Activated CD4-positive, alpha-beta T cell treated with anti-CD3 and anti-CD28 coated beads for 36 hours (primary cell): ENCODE data around the gene TEX38. TPM values are rescaled to one million over a fixed set of nuclear protein-coding genes. Genes with fewer than 3 reads are reported as not detected.

Source experiments
- ATAC-seq: fragments of 200-7000 bp; cut with Tn5 transposase; one replicate; pipeline ENCODE4 v1.10.0; 2021; ENCODE audit warnings: mild to moderate bottlenecking, moderate library complexity
- CTCF ChIA-PET: fragments of 350-600 bp; sonication (Branson Sonifier 250); formaldehyde crosslinking; loops from one replicate; lab custom pipeline; 2021; ENCODE audit warnings: antibody characterized with exemption; lab: Charles Lee
- POLR2A ChIA-PET: fragments of 350-600 bp; sonication (Branson Sonifier 250); formaldehyde crosslinking; loops from one replicate; lab custom pipeline; 2021; ENCODE audit warnings: antibody characterized with exemption, inconsistent platforms; lab: Charles Lee
- DNase-seq: peaks from one replicate; pipeline ENCODE4 v3.0.0-alpha.2; 2020
- H3K27ac Mint-ChIP-seq: one replicate; pipeline ENCODE4 v1.8.0; 2021; ENCODE audit warnings: mixed read lengths
- H3K27me3 Mint-ChIP-seq: one replicate; pipeline ENCODE4 v1.8.0; 2021; ENCODE audit warnings: mixed read lengths
- H3K36me3 Mint-ChIP-seq: one replicate; pipeline ENCODE4 v1.8.0; 2021; ENCODE audit warnings: low read depth, mixed read lengths
- H3K4me1 Mint-ChIP-seq: one replicate; pipeline ENCODE4 v1.8.0; 2021; ENCODE audit warnings: mixed read lengths
- H3K4me3 Mint-ChIP-seq: one replicate; pipeline ENCODE4 v1.8.0; 2021; ENCODE audit warnings: mild to moderate bottlenecking, moderate library complexity, mixed read lengths
- H3K9me3 Mint-ChIP-seq: one replicate; pipeline ENCODE4 v1.8.0; 2021; ENCODE audit warnings: low read depth, mixed read lengths
- intact Hi-C, 2 experiments: fragments of 100-400 bp; cut with DNase I in 1 of 2; cut with micrococcal nuclease in 1 of 2; formaldehyde crosslinking; loops; one replicate each; pipeline versions ENCODE4 v1.14.2 to v1.15.1; 2022 to 2024; cut with DNase I, micrococcal nuclease
- total RNA-seq, 2 experiments: library from RNA; stranded (reverse); gene quantifications; one replicate each; pipeline ENCODE4 v1.2.3, GENCODE V29; 2021

Gene TEX38
- total RNA-seq: under 1 TPM in 1 of 2 experiments, not detected in 1; 0.18 TPM

DNA sequence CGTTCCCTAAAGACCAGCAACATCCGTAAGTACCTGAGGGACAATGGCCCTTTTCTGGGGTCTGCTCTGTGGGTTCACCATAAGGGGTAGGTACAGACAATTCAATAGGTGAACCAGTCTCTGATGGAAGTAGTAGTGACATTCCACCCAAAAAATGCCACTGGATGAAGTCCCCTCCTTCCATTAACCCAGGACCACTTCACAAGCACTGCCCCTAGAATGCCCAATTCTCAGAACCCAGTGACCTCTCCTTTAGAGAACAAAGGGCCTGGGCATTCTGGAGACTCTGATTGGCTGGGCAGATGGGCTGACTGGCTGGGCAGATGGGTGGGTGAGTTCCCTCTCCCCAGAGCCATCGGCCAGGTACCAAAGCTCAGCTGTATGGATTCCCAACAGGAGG, at the start of gene TEX38:
Gene TEX38, plus strand, starts transcription at position 301 of the 400 bp plus-strand sequence. Its CDS starts 81 bp downstream, at position 382.
- Mint-ChIP-seq H3K4me3 (no peak within 1 kb of the TSS), H3K4me1 (peaks cover 32% of the 10 kb centered on the region), H3K9me3 (no peaks in the 10 kb centered on the region), H3K27ac (no peak within 1 kb of the TSS), H3K36me3 (peaks cover 7% of the 10 kb centered on the region), H3K27me3 (no peaks in the 10 kb centered on the region)
- intact Hi-C loops: no loop called here
- ChIA-PET CTCF (interaction anchor here (0.6 to 1.1 kb wide), 2 partner anchors 16 to 413 kb away, joined by 3 read pairs; no protein-coding TSS in a partner anchor), POLR2A (no interaction called here)
- DNase-seq: no peak
- ATAC-seq: no peak

DNA sequence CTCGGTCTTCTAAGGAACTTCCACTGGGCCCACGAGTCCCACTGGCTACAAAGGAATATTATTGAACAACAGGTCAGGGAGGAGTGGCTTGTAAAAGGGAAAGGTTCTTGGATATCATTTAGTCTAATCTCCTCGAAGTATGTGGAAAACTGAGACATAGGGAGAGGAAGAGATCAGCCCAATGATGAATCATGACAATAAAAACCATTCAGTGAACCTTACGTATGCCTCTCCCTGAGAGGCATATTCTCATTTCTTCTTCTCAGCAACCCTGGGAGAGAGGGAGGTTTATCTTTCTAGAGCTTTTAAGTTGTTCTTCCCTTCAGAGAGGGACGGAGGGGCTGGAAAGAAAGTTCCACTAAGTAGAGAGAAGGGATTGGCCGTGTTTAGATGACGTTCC, 49.7 kb upstream of the TEX38 start:
- CTCF ChIA-PET: interaction anchor here (0.6 to 1.4 kb wide), 2 partner anchors 8 to 103 kb away, joined by 3 to 5 read pairs; no protein-coding TSS in a partner anchor
- H3K36me3 Mint-ChIP-seq: no peaks in the 10 kb centered on the region
- no peak overlapping the region for H3K27ac Mint-ChIP-seq
- no peak for ATAC-seq
- intact Hi-C loops: no loop called here
- H3K9me3 Mint-ChIP-seq: no peaks in the 10 kb centered on the region
- POLR2A ChIA-PET: no interaction called here
- H3K4me1 Mint-ChIP-seq: peaks cover 5% of the 10 kb centered on the region
- no peaks in the 10 kb centered on the region for H3K27me3 Mint-ChIP-seq
- no peak overlapping the region for H3K4me3 Mint-ChIP-seq
- DNase-seq: no peak

DNA sequence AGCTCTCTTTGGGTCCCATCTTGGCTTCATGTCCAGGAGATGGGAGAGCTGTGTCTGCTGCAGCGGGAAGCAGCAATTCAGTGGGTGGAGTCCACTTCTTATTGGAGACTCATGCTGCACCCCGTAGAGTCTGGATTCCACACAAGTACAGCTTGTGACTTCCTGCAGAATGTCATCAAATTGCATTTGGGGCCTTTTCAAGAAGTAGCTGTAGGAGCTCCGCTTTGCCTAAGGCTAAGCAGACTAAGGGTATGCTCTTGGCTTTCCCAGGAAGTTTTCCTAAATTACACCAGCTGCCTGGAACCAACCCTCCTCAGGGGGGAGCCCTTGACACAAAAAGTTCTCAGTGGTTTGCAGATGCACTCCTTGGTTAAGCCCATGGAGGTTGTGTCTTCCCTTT, 49.3 kb upstream of the TEX38 start:
- H3K4me1 Mint-ChIP-seq: peaks cover 1% of the 10 kb centered on the region
- no peak overlapping the region for H3K4me3 Mint-ChIP-seq
- H3K27me3 Mint-ChIP-seq: no peaks in the 10 kb centered on the region
- DNase-seq: peak; percentile 40
- ChIA-PET POLR2A (no interaction called here), CTCF (interaction anchor here (0.6 to 1.4 kb wide), 2 partner anchors 9 to 103 kb away, joined by 3 to 5 read pairs; no protein-coding TSS in a partner anchor)
- no peaks in the 10 kb centered on the region for H3K9me3 Mint-ChIP-seq
- no peak for ATAC-seq
- no peaks in the 10 kb centered on the region for H3K36me3 Mint-ChIP-seq
- intact Hi-C loops: no loop called here
- H3K27ac Mint-ChIP-seq: no peak overlapping the region

DNA sequence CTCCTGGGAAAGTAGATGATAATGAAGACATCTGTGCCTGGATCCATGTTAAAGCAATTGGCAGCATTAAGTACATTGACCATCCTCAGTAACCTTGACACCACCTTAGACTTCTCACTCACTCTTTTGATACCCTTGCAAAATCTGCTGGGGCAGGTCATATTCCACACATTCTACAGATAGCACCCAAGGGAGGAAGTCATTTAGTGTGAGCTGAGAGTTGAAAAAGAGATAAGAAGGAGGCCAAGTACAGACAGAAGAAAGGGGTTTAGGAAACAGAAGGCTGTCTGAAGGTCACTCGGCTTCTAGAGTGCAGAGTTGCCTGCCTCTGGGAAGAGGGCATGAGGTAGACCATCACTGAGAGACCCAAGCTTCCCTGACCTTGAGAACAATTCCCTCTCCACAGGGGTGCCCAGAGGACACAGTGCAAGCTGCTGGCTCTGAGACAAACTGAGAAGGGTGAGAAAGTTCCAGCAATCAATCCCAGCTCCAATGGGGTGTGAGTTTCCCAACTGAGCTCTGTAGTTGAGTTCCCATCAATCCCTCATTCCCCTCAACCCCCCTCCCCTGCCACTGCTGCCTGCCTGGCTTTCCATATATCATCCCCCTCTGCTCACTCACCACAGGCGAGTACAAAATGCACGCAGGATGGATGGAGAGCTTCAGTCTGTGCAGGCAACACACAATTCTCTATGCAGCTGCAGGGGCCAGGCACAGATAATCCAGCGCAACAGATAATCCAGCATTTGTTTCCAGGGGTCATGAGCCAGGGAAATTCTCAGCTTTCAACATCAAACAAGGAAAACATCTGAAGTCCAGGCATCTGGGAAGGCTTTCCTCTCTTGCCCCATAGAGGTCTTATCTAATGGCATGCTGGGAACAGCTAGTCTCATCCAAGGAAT, 47.7 kb upstream of the TEX38 start:
- Mint-ChIP-seq H3K27me3 (no peaks in the 10 kb centered on the region), H3K27ac (no peak overlapping the region), H3K36me3 (no peaks in the 10 kb centered on the region), H3K9me3 (no peaks in the 10 kb centered on the region), H3K4me1 (no peaks in the 10 kb centered on the region), H3K4me3 (no peak overlapping the region)
- no peak for DNase-seq
- ATAC-seq: no peak
- CTCF ChIA-PET: interaction anchor here (0.6 to 1.4 kb wide), 4 partner anchors 96 to 548 kb away, joined by 3 read pairs; no protein-coding TSS in a partner anchor
- POLR2A ChIA-PET: interaction anchor here (1.5 kb wide), 1 partner anchor 20 kb away, joined by 3 read pairs; the partner anchor contains the start of gene MKNK1
- intact Hi-C loops: no loop called here

DNA sequence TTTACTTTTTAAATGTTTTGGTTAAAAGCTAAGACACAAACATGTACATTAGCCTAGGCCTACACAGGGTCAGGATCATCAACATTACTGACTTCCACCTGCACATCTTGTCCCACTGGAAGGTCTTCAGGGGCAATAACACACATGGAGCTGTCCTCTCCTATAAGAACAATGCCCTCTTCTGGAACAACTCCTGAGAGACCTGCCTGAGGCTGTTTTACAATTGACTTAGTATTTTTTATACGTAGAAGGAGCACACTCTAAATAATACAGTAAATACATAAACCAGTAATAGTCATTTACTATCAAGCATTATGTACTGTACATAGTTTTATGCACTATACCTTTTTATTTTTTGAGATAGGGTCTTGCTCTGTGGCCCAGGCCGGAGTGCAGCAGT, 40.9 kb upstream of the TEX38 start:
- no peaks in the 10 kb centered on the region for H3K27me3 Mint-ChIP-seq
- no peaks in the 10 kb centered on the region for H3K9me3 Mint-ChIP-seq
- ChIA-PET CTCF (no interaction called here), POLR2A (no interaction called here)
- no peak overlapping the region for H3K27ac Mint-ChIP-seq
- H3K4me3 Mint-ChIP-seq: no peak overlapping the region
- DNase-seq (no peak), ATAC-seq (no peak)
- intact Hi-C loops: no loop called here
- peaks cover 19% of the 10 kb centered on the region for H3K36me3 Mint-ChIP-seq
- H3K4me1 Mint-ChIP-seq: no peaks in the 10 kb centered on the region

- Mint-ChIP-seq H3K27me3 (no peaks in the 10 kb centered on the region), H3K36me3 (peaks cover 24% of the 10 kb centered on the region)
Measured at GRCh38 chr1:46635205-46635604, 36.4 kb upstream of the TEX38 start.

DNA sequence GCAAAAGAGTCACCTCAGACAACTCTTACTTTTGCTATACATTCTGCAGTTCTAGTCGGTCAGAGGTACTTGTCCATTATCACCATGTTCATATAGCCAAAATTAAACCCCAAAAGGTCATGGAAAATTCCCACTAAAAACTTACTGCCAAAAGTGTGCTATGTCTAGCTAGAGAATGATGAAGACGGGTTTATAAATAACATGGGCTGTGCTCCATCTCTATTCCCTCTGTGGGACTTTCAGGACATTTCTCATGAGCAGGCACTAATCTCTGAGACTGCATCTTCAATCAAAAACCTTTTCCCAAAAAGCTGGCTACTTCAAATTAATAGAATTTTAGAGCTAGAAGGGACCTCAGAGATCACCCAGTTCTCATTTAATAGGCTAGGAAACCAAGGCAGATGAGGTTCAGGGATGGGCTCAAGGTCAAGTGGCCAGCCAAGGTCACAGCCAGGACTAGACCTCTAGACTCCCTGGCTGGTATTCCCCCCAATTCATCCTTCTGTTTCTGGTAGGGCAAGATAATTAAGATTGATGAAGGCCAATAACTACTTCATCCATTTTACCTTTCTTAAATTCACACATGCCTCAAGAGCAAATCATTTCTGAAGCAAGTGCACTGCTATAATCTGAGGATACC, 34.1 kb upstream of the TEX38 start:
- intact Hi-C loops: no loop called here
- Mint-ChIP-seq H3K4me3 (no peak overlapping the region), H3K36me3 (peaks cover 21% of the 10 kb centered on the region), H3K9me3 (no peaks in the 10 kb centered on the region), H3K27me3 (no peaks in the 10 kb centered on the region), H3K4me1 (no peaks in the 10 kb centered on the region), H3K27ac (no peak overlapping the region)
- ChIA-PET CTCF (no interaction called here), POLR2A (no interaction called here)
- ATAC-seq: no peak
- no peak for DNase-seq

More at GRCh38 chr1:46635205-46635604, 36.4 kb upstream of the TEX38 start:
- no peak overlapping the region for H3K27ac Mint-ChIP-seq
- intact Hi-C loops: no loop called here
- no peaks in the 10 kb centered on the region for H3K4me1 Mint-ChIP-seq
- no peak overlapping the region for H3K4me3 Mint-ChIP-seq
- ATAC-seq (no peak), DNase-seq (no peak)
- no peaks in the 10 kb centered on the region for H3K9me3 Mint-ChIP-seq
- CTCF ChIA-PET: interaction anchor here (0.8 kb wide), 1 partner anchor 91 kb away, joined by 3 read pairs; no protein-coding TSS in a partner anchor
- POLR2A ChIA-PET: no interaction called here

- no peaks in the 10 kb centered on the region for H3K4me1 Mint-ChIP-seq
- ChIA-PET POLR2A (no interaction called here), CTCF (no interaction called here)
- no peak for ATAC-seq
- H3K4me3 Mint-ChIP-seq: no peak overlapping the region
- H3K27ac Mint-ChIP-seq: no peak overlapping the region
- no peaks in the 10 kb centered on the region for H3K27me3 Mint-ChIP-seq
- no peaks in the 10 kb centered on the region for H3K9me3 Mint-ChIP-seq
- no peak for DNase-seq
- intact Hi-C loops: no loop called here
- H3K36me3 Mint-ChIP-seq: peaks cover 24% of the 10 kb centered on the region
Measured at GRCh38 chr1:46638921-46639320, 32.7 kb upstream of the TEX38 start.

DNA sequence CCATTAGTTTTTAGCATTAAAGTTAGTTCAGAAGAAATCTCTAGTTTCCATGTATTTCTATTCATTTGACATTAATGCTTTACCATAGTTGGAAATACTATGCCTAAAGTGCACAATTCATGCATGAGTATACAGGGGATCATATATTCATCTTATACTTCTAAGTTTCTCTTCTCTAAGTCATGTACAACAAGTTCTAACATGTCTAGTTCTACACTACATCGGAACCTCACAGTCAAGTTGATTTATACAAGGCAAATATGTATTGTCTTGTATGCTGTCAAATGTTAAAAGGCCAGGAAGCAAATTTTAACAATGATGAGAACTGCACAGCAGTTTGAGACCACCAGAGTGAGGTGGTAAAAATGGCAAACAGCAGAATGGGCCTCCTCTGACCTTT, 32.1 kb upstream of the TEX38 start:
- DNase-seq (no peak), ATAC-seq (no peak)
- no peaks in the 10 kb centered on the region for H3K4me1 Mint-ChIP-seq
- no peak overlapping the region for H3K27ac Mint-ChIP-seq
- intact Hi-C loops: no loop called here
- CTCF ChIA-PET: no interaction called here
- POLR2A ChIA-PET: no interaction called here
- H3K9me3 Mint-ChIP-seq: no peaks in the 10 kb centered on the region
- H3K4me3 Mint-ChIP-seq: no peak overlapping the region
- no peaks in the 10 kb centered on the region for H3K27me3 Mint-ChIP-seq
- peaks cover 19% of the 10 kb centered on the region for H3K36me3 Mint-ChIP-seq

GRCh38 chr1:46642115-46642680, 29.5 kb upstream of the TEX38 start:
- CTCF ChIA-PET: no interaction called here
- Mint-ChIP-seq H3K27ac (no peak overlapping the region), H3K4me1 (peaks cover 6% of the 10 kb centered on the region), H3K27me3 (no peaks in the 10 kb centered on the region), H3K4me3 (no peak overlapping the region), H3K36me3 (peaks cover 16% of the 10 kb centered on the region), H3K9me3 (no peaks in the 10 kb centered on the region)
- DNase-seq: no peak
- ATAC-seq: no peak
- POLR2A ChIA-PET: no interaction called here
- intact Hi-C loops: no loop called here

DNA sequence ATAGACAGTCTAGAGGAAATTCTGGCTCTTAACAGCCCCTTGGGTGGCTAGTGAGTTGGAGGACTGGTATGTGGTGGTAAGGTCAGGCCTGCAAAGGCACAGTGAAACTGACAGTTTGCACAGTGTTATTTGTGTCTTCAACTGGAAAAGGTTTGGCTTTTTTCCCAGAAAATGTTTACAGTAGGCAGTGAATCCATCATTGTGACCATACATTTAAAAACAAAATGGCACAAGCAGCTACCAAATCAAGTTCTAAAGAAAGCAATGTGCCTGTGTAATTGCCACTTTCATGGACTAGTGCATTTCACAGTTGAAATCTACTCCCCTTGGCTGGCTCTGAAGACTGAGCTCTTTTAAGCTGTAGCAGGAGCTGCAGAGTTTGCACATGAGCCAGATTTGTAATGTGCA, 28.3 kb upstream of the TEX38 start:
- ChIA-PET POLR2A (no interaction called here), CTCF (no interaction called here)
- H3K27me3 Mint-ChIP-seq: no peaks in the 10 kb centered on the region
- no peak for ATAC-seq
- no peaks in the 10 kb centered on the region for H3K9me3 Mint-ChIP-seq
- H3K4me1 Mint-ChIP-seq: peaks cover 10% of the 10 kb centered on the region
- H3K4me3 Mint-ChIP-seq: no peak overlapping the region
- H3K27ac Mint-ChIP-seq: no peak overlapping the region
- H3K36me3 Mint-ChIP-seq: peaks cover 20% of the 10 kb centered on the region
- no peak for DNase-seq
- intact Hi-C loops: no loop called here
